ENCODE results near the gene SCAF4.

- TF ChIP-seq POLR2A (IDR thresholded peaks at IDR 0.05; ENCODE audit: low read length) (no peak), RCOR1 (IDR thresholded peaks at IDR 0.05; ENCODE audit: low read depth, low read length) (no peak), FOSL2 (IDR thresholded peaks at IDR 0.05) (no peak), FOSL2 (CRISPR knock-in tag; IDR thresholded peaks at IDR 0.05) (no peak), BHLHE40 (IDR thresholded peaks at IDR 0.05; ENCODE audit: low read depth, low read length) (no peak), REST (IDR thresholded peaks at IDR 0.05) (no peak), NPAS2 (CRISPR knock-in tag; IDR thresholded peaks at IDR 0.05; ENCODE audit: borderline replicate concordance) (no peak), ELK1 (IDR thresholded peaks at IDR 0.05; ENCODE audit: low read depth, low read length) (no peak), KDM1A (IDR thresholded peaks at IDR 0.05; ENCODE audit: low read depth) (no peak)
- TF ChIP-seq, protein P1, sequence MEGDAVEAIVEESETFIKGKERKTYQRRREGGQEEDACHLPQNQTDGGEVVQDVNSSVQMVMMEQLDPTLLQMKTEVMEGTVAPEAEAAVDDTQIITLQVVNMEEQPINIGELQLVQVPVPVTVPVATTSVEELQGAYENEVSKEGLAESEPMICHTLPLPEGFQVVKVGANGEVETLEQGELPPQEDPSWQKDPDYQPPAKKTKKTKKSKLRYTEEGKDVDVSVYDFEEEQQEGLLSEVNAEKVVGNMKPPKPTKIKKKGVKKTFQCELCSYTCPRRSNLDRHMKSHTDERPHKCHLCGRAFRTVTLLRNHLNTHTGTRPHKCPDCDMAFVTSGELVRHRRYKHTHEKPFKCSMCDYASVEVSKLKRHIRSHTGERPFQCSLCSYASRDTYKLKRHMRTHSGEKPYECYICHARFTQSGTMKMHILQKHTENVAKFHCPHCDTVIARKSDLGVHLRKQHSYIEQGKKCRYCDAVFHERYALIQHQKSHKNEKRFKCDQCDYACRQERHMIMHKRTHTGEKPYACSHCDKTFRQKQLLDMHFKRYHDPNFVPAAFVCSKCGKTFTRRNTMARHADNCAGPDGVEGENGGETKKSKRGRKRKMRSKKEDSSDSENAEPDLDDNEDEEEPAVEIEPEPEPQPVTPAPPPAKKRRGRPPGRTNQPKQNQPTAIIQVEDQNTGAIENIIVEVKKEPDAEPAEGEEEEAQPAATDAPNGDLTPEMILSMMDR (IDR thresholded peaks at IDR 0.05): no peak
These were observed 35.5 kb downstream of the SCAF4 start for GRCh38 chr21:31696424-31696823.

Measured in A549 (cell line).